ENCODE data around the gene CAND2.

GRCh38 chr3:12813967-12814366 lies 17.5 kb downstream of the CAND2 start:
- TF ChIP-seq CTCF (IDR thresholded peaks at IDR 0.05), result no peak
- no peak for TF ChIP-seq ZFX (IDR thresholded peaks at IDR 0.05; ENCODE audit: borderline replicate concordance)
